Prostate gland (tissue), 2 donors: ENCODE results near the gene LYPD6B.

Experiments
- CTCF ChIP-seq, 4 experiments: fragments of 200-600 bp in 2 of 4; fragments of 450-650 bp in 2 of 4; sonication (generic) in 2 of 4; IDR thresholded peaks; 1 replicate in 3 of 4; 2 replicates in 1 of 4; pipeline ENCODE4 v1.5.1; 2016 to 2019; ENCODE audit warnings: antibody characterized with exemption in 4 of 4, mild to moderate bottlenecking in 2 of 4, moderate library complexity in 2 of 4
- POLR2A ChIP-seq: fragments of 450-650 bp; IDR thresholded peaks from one replicate; pipeline ENCODE4 v1.6.1; 2016; ENCODE audit warnings: antibody characterized with exemption, mild to moderate bottlenecking
- POLR2AphosphoS5 ChIP-seq: sonication (generic); formaldehyde crosslinking; IDR thresholded peaks from one replicate; pipeline ENCODE4 v1.6.1; 2017; ENCODE audit warnings: antibody characterized with exemption

DNA sequence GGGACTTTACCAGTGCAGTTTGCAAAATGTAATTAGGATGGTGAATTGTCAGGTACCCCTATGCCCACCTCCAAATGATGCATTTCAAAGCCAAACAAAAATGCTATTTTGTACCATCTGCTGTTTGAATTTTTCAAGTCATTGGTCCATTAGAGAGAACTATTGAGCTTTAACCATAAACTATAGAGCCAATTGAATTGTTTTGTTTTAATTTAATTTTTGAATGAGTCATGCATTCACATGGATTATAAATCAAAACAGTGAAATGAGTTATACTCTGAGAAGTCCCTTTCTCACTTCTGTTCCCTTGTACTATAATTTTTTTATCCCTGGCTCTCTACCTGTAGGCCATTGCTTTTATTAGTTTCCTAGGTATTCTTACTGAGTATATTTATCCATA lies 151.3 kb downstream of the LYPD6B start:
- TF ChIP-seq POLR2A (no peak), CTCF (IDR thresholded peaks at IDR 0.05) (no peak), POLR2AphosphoS5 (no peak)
